Neural progenitor cell (in vitro differentiated cells): Measurements from ENCODE around the gene EHD4. TPM values are rescaled to one million over a fixed set of nuclear protein-coding genes. Genes with fewer than 3 reads are reported as not detected.

ENCODE experiments used
- DNase-seq: peaks from one replicate; pipeline ENCODE4 v3.0.0-alpha.2; 2016; ENCODE audit warnings: low spot score
- H2AFZ ChIP-seq: fragments of 200-600 bp; sonication (generic); replicated peaks from 2 replicates; pipeline ENCODE4 v1.6.1; 2016; ENCODE audit warnings: antibody characterized with exemption
- H3F3A ChIP-seq: fragments of 200-600 bp; sonication (generic); 2 replicates; pipeline ENCODE4 v1.6.1; 2016; ENCODE audit warnings: antibody characterized with exemption, low read depth
- H3K27ac ChIP-seq: fragments of 200-600 bp; sonication (generic); 2 replicates; pipeline ENCODE4 v1.5.1; 2016; ENCODE audit warnings: mild to moderate bottlenecking
- H3K27me3 ChIP-seq: fragments of 200-600 bp; sonication (generic); 2 replicates; pipeline ENCODE4 v1.6.1; 2016; ENCODE audit warnings: mild to moderate bottlenecking, moderate library complexity
- H3K36me3 ChIP-seq: fragments of 200-600 bp; sonication (generic); 2 replicates; pipeline ENCODE4 v1.5.1; 2016
- H3K4me1 ChIP-seq: fragments of 200-600 bp; sonication (generic); 2 replicates; pipeline ENCODE4 v1.6.1; 2016; ENCODE audit warnings: mixed run types
- H3K4me2 ChIP-seq: fragments of 200-600 bp; sonication (generic); 2 replicates; pipeline ENCODE4 v1.6.1; 2016
- H3K4me3 ChIP-seq: fragments of 200-600 bp; sonication (generic); 2 replicates; pipeline ENCODE4 v1.5.1; 2016
- H3K79me2 ChIP-seq: fragments of 200-600 bp; sonication (generic); 2 replicates; pipeline ENCODE4 v1.6.1; 2016; ENCODE audit warnings: low read depth
- H3K9ac ChIP-seq: fragments of 200-600 bp; sonication (generic); 2 replicates; pipeline ENCODE4 v1.6.1; 2016
- H3K9me3 ChIP-seq: fragments of 200-600 bp; sonication (generic); 2 replicates; pipeline ENCODE4 v1.5.1; 2016; ENCODE audit warnings: low read depth
- H4K20me1 ChIP-seq: fragments of 200-600 bp; sonication (generic); 2 replicates; pipeline ENCODE4 v1.6.1; 2016; ENCODE audit warnings: low read depth
- H3K27ac Mint-ChIP-seq: 3 replicates; pipeline ENCODE4 v1.8.0; 2021; ENCODE audit warnings: mixed read lengths
- H3K27me3 Mint-ChIP-seq: 2 replicates; pipeline ENCODE4 v1.8.0; 2022; ENCODE audit warnings: low read depth, mild to moderate bottlenecking, inconsistent platforms, moderate library complexity, mixed read lengths; ENCODE audit not compliant: insufficient read depth
- H3K36me3 Mint-ChIP-seq: 3 replicates; pipeline ENCODE4 v1.8.0; 2021; ENCODE audit warnings: mixed read lengths
- H3K4me1 Mint-ChIP-seq: 3 replicates; pipeline ENCODE4 v1.8.0; 2021; ENCODE audit warnings: mixed read lengths
- H3K4me3 Mint-ChIP-seq: 3 replicates; pipeline ENCODE4 v1.8.0; 2021; ENCODE audit warnings: mild to moderate bottlenecking, moderate library complexity, mixed read lengths
- H3K9me3 Mint-ChIP-seq: 3 replicates; pipeline ENCODE4 v1.8.0; 2020; ENCODE audit warnings: mixed read lengths
- EZH2 ChIP-seq: fragments of 200-600 bp; sonication (generic); IDR thresholded peaks from 2 replicates; pipeline ENCODE4 v1.6.1; 2017; ENCODE audit warnings: antibody characterized with exemption, mild to moderate bottlenecking, moderate library complexity
- EZH2phosphoT487 ChIP-seq: fragments of 200-600 bp; sonication (generic); IDR thresholded peaks from 2 replicates; pipeline ENCODE4 v1.6.1; 2017; ENCODE audit warnings: antibody characterized with exemption
- total RNA-seq: library from RNA; depleted of rRNA; stranded (reverse); fragments of >200 nt; gene quantifications from 2 replicates; pipeline ENCODE4 v1.2.3, GENCODE V29; 2015; ENCODE audit warnings: low replicate concordance
- TF ChIP-seq, protein P1 (sequence below): fragments of 200-600 bp; sonication (generic); IDR thresholded peaks from 2 replicates; pipeline ENCODE4 v1.5.1; 2017; ENCODE audit warnings: antibody characterized with exemption, mild to moderate bottlenecking

The EHD4 gene
- total RNA-seq, 1 donor from 2014 or later: 6.9 TPM

DNA sequence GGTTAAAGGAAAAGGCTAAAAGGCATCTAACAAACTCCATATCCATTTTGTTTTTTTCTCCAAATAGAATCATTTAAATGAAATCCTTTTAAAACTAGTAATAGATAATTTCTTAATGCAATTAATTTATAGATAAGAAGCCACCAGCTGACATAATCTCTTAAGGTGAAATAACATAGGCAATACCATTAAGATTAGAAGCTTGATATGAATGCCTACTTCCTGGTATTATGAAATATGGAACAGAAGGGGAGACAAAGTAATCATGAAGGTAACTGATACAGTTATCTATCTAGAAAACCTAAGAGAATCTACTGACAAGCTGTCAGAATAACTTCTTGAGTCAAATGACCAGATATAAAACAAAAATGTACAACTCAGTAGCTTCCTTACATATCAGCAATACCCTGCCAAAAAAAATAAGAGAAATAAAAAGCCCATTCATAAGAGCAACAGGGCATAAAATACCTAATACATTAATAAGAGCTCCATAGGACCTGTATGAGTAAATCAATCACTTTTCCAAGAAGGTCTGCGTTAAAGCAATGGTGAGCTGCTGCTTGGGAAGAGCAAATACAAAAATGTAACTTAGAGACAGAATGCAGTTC, 10.7 kb downstream of the EHD4 start:
- Mint-ChIP-seq H3K4me3 (no peak overlapping the region), H3K27me3 (peaks cover 2% of the 10 kb centered on the region), H3K27ac (no peak overlapping the region), H3K4me1 (peaks cover 13% of the 10 kb centered on the region), H3K36me3 (peaks cover 11% of the 10 kb centered on the region), H3K9me3 (peaks cover 11% of the 10 kb centered on the region)
- no peaks in the 10 kb centered on the region for H3K4me1 ChIP-seq
- TF ChIP-seq EZH2 (no peak), EZH2phosphoT487 (no peak)
- TF ChIP-seq, protein P1, sequence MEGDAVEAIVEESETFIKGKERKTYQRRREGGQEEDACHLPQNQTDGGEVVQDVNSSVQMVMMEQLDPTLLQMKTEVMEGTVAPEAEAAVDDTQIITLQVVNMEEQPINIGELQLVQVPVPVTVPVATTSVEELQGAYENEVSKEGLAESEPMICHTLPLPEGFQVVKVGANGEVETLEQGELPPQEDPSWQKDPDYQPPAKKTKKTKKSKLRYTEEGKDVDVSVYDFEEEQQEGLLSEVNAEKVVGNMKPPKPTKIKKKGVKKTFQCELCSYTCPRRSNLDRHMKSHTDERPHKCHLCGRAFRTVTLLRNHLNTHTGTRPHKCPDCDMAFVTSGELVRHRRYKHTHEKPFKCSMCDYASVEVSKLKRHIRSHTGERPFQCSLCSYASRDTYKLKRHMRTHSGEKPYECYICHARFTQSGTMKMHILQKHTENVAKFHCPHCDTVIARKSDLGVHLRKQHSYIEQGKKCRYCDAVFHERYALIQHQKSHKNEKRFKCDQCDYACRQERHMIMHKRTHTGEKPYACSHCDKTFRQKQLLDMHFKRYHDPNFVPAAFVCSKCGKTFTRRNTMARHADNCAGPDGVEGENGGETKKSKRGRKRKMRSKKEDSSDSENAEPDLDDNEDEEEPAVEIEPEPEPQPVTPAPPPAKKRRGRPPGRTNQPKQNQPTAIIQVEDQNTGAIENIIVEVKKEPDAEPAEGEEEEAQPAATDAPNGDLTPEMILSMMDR: no peak
- H3K4me3 ChIP-seq: no peak overlapping the region
- peaks cover 21% of the 10 kb centered on the region for H3K79me2 ChIP-seq
- no peak overlapping the region for H3K9ac ChIP-seq
- H3K4me2 ChIP-seq: no peak overlapping the region
- no peaks in the 10 kb centered on the region for H3F3A ChIP-seq
- H4K20me1 ChIP-seq: no peaks in the 10 kb centered on the region
- H2AFZ ChIP-seq: no peak overlapping the region
- no peaks in the 10 kb centered on the region for H3K9me3 ChIP-seq
- H3K36me3 ChIP-seq: no peaks in the 10 kb centered on the region
- H3K27me3 ChIP-seq: no peaks in the 10 kb centered on the region
- H3K27ac ChIP-seq: no peak overlapping the region
- no peak for DNase-seq

DNA sequence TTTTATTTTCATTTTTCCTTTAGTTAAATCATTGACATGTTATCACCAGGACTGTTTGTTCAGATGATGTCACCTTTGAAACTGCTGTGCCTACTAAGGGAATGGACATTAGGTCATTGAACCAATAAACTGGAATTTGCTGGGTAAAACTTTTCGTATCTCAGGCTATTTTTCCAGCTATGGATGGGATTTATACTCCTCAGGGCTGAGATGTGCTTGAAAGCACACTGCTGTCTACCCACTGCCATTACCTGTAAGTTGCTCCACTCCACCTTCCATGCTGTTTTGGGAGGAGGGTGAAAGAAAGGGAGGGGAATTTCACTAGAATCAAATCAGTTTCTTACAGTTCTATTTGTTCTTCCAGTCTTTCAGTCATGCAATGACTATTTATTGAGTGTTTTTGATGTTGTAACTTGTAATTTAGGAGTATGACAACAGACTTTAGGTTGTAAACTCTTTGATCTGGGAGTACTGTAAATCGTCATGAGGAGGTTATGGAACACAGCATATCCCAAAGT, 11.3 kb downstream of the EHD4 start:
- H2AFZ ChIP-seq: no peak overlapping the region
- no peaks in the 10 kb centered on the region for H3K36me3 ChIP-seq
- no peak overlapping the region for H3K27ac ChIP-seq
- no peak overlapping the region for H3K9ac ChIP-seq
- H3K4me2 ChIP-seq: no peak overlapping the region
- H3K4me1 ChIP-seq: no peaks in the 10 kb centered on the region
- peaks cover 11% of the 10 kb centered on the region for H3K9me3 Mint-ChIP-seq
- H3K27me3 Mint-ChIP-seq: peaks cover 2% of the 10 kb centered on the region
- no peaks in the 10 kb centered on the region for H3K27me3 ChIP-seq
- H3K79me2 ChIP-seq: peaks cover 21% of the 10 kb centered on the region
- no peak for DNase-seq
- H3K4me3 Mint-ChIP-seq: no peak overlapping the region
- no peak for TF ChIP-seq EZH2
- peaks cover 16% of the 10 kb centered on the region for H3K4me1 Mint-ChIP-seq
- H3K36me3 Mint-ChIP-seq: peaks cover 11% of the 10 kb centered on the region
- no peaks in the 10 kb centered on the region for H3K9me3 ChIP-seq
- H3F3A ChIP-seq: no peaks in the 10 kb centered on the region
- H4K20me1 ChIP-seq: no peaks in the 10 kb centered on the region
- no peak overlapping the region for H3K4me3 ChIP-seq
- no peak overlapping the region for H3K27ac Mint-ChIP-seq

DNA sequence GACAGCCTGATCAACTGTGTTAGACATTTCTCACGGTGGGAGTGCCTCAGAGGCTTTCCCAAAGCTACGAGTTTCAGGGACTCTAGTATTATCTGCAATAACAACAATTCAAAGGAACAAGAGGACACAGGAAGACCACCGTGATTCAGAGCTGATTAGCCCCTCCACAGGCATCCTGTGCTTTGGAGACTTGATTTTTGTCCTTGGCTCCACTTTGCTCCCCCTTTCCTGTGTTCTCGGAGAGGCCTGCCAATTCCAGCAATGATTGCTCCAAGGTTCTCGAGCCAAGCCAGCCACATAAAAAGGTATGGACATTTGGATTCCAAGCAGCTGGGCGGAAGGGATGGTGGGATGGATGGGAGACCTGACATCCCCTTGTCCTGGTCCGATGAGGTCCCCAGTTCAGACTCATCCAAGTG, 14.3 kb downstream of the EHD4 start:
- H3K4me1 Mint-ChIP-seq: peaks cover 19% of the 10 kb centered on the region
- peaks cover 15% of the 10 kb centered on the region for H3K79me2 ChIP-seq
- H3K4me3 Mint-ChIP-seq: no peak overlapping the region
- H3K27me3 Mint-ChIP-seq: peaks cover 5% of the 10 kb centered on the region
- H3K27ac Mint-ChIP-seq: no peak overlapping the region
- H3K36me3 ChIP-seq: no peaks in the 10 kb centered on the region
- no peak overlapping the region for H3K9ac ChIP-seq
- H4K20me1 ChIP-seq: no peaks in the 10 kb centered on the region
- H3K9me3 Mint-ChIP-seq: peaks cover 11% of the 10 kb centered on the region
- TF ChIP-seq, protein P1: no peak
- TF ChIP-seq EZH2phosphoT487: no peak
- no peak for TF ChIP-seq EZH2
- H3K36me3 Mint-ChIP-seq: peaks cover 11% of the 10 kb centered on the region
- H3F3A ChIP-seq: no peaks in the 10 kb centered on the region
- no peaks in the 10 kb centered on the region for H3K27me3 ChIP-seq
- H3K4me3 ChIP-seq: no peak overlapping the region
- H3K9me3 ChIP-seq: no peaks in the 10 kb centered on the region
- H3K27ac ChIP-seq: no peak overlapping the region
- no peak overlapping the region for H2AFZ ChIP-seq
- DNase-seq: no peak
- H3K4me1 ChIP-seq: no peaks in the 10 kb centered on the region
- H3K4me2 ChIP-seq: no peak overlapping the region
